ENCODE measurements around the gene CCDC91.

CCDC91 gene

DNA sequence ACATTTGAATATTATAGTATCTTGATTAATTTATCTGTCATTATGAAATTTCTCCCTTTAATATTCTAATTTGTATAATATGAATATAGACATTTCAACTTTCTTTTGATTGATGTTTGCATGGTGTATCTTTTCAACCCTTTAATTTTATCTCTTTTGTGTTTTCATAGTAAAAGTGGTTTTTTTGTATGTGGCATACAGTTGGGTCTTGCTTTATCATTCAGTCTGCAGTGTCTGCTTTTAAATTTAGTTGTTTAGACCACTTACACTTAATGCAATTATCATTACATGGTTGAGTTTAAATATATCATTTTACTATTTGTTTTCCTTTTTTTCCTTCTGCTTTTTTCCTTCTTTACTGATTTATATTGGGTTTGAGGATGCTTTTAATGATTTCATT is 29.6 kb downstream of the CCDC91 start:
- TF ChIP-seq CTCF (IDR thresholded peaks at IDR 0.05): no peak

GRCh38 chr12:28222081-28222700 is 31.9 kb downstream of the CCDC91 start:
- no peak overlapping the region for H3K27ac ChIP-seq
- no peak overlapping the region for H3K4me3 ChIP-seq
- DNase-seq (ENCODE audit: low spot score): no peak
- no peak for TF ChIP-seq CTCF (IDR thresholded peaks at IDR 0.05)

More for the DNA sequence above, 29.6 kb downstream of the CCDC91 start:
- Histone ChIP-seq H3K27ac (no peak overlapping the region), H3K4me3 (no peak overlapping the region)
- DNase-seq (ENCODE audit: low spot score): no peak

- no peak overlapping the region for H3K4me3 ChIP-seq
- no peak for DNase-seq (ENCODE audit: low spot score)
- no peak for TF ChIP-seq CTCF (IDR thresholded peaks at IDR 0.05)
- no peak overlapping the region for H3K27ac ChIP-seq
Observed at GRCh38 chr12:28223025-28223554, 32.8 kb downstream of the CCDC91 start.

DNA sequence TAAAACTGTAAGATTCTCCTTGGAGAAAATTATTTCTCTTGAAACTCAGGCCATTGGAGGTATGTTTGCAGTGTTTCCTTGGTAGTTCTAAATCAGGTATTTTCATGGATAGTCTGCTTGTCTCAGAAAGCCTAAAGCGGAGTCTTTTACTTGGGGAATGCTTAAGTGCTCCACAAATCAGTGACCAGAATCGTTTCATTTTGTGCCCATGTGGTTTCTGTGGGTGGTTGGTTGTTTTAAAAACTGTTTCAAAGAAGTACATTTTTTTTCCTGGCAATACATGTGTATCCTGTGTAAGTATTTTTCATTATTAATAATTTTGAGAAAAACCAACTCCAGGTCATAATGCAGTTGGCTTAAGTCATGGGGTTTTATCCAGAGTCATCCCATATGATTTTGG is 33.6 kb downstream of the CCDC91 start:
- TF ChIP-seq CTCF (IDR thresholded peaks at IDR 0.05): no peak
- Histone ChIP-seq H3K27ac (no peak overlapping the region), H3K4me3 (no peak overlapping the region)
- no peak for DNase-seq (ENCODE audit: low spot score)

DNA sequence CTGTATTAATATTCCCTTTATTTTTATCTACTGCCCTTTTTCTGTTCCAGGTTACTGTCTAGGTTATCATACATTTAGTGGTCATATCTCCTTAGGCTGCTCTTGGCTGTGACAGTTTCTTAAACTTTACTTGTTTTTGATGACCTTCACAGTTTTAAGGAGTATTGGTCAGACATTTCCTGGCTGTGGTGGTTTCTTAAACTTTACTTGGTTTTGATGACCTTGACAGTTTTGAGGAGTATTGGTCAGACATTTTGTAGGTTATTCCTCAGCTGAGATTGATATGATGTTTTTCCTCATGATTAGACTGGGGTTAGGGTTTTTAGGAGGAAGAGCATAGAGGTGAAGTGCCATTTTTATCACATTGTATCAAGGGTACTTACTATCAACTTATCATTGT is 36.4 kb downstream of the CCDC91 start:
- TF ChIP-seq CTCF (IDR thresholded peaks at IDR 0.05): no peak
- no peak overlapping the region for H3K27ac ChIP-seq
- DNase-seq (ENCODE audit: low spot score): no peak
- no peak overlapping the region for H3K4me3 ChIP-seq

DNA sequence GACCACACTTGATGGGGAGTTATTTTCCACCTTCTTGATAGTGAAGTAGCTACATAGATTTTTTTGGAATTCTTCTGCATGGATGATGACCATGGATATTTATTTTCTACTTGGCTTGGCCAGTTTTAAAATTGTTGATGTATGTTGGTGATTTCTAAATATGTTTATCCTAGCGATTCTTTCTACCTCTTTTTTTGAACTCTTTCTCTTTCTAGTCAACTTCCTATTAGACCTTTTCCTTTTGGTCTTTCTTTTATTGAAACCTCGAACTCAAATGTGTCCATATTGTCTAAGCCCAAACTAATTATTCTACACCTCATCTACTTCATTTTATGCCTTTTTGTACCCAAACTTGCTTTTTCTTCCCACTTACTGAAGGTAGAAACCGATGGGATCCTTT is 37.0 kb downstream of the CCDC91 start:
- no peak overlapping the region for H3K4me3 ChIP-seq
- DNase-seq (ENCODE audit: low spot score): no peak
- TF ChIP-seq CTCF (IDR thresholded peaks at IDR 0.05): no peak
- no peak overlapping the region for H3K27ac ChIP-seq

GRCh38 chr12:28231248-28231647 is 41.0 kb downstream of the CCDC91 start:
- TF ChIP-seq CTCF (IDR thresholded peaks at IDR 0.05): no peak
- Histone ChIP-seq H3K27ac (no peak overlapping the region), H3K4me3 (no peak overlapping the region)
- DNase-seq (ENCODE audit: low spot score): no peak

All from coronary artery (tissue), 2 donors.